Erythroblast (primary cell): ENCODE results near the gene CASS4.

Experiments
- GATA1 ChIP-seq: IDR thresholded peaks from 2 replicates; pipeline ENCODE4 v1.6.1; 2011; ENCODE audit warnings: low read depth, mild to moderate bottlenecking, control low read depth, low read length, moderate library complexity
- POLR2A ChIP-seq: IDR thresholded peaks from 2 replicates; pipeline ENCODE4 v1.6.1; 2011; ENCODE audit warnings: mild to moderate bottlenecking, low read length

GRCh38 chr20:56426026-56426425 is 14.0 kb downstream of the CASS4 start:
- TF ChIP-seq POLR2A (no peak), GATA1 (no peak)
